A673 (cell line): ENCODE data around the gene EEFSEC. TPM values are rescaled to one million over a fixed set of nuclear protein-coding genes. Genes with fewer than 3 reads are reported as not detected.

Experiments used
- BruUV-seq: library from RNA; stranded (reverse); fragments of 400-500 nt; replicated peaks from 2 replicates; lab custom pipeline; 2021; lab: Mats Ljungman, UMichigan
- CTCF ChIA-PET: fragments of 300-600 bp; sonication (Branson Sonifier 250); formaldehyde crosslinking; loops from one replicate; lab custom pipeline; 2022; ENCODE audit warnings: antibody characterized with exemption; lab: Charles Lee
- POLR2A ChIA-PET: fragments of 300-600 bp; sonication (Branson Sonifier 250); formaldehyde crosslinking; loops from one replicate; lab custom pipeline; 2022; ENCODE audit warnings: antibody characterized with exemption; ENCODE audit not compliant: low non-redundant PET; lab: Charles Lee
- DNase-seq: peaks from one replicate; pipeline ENCODE4 v3.0.0-alpha.2; 2015; ENCODE audit warnings: low spot score
- H3K27ac ChIP-seq: fragments of 200-600 bp; sonication (generic); 2 replicates; pipeline ENCODE4 v1.5.1; 2016; ENCODE audit warnings: mixed run types, low read depth, mild to moderate bottlenecking, mixed read lengths, antibody characterized with exemption, low read length; ENCODE audit not compliant: poor library complexity, severe bottlenecking
- H3K27me3 ChIP-seq: fragments of 200-600 bp; sonication (generic); replicated peaks from 2 replicates; pipeline ENCODE4 v1.6.1; 2017; ENCODE audit warnings: mixed run types, low read depth, mild to moderate bottlenecking, mixed read lengths, antibody characterized with exemption, low read length; ENCODE audit not compliant: insufficient read depth, poor library complexity
- H3K36me3 ChIP-seq: fragments of 200-600 bp; sonication (generic); 2 replicates; pipeline ENCODE4 v1.6.1; 2016; ENCODE audit warnings: mixed run types, mild to moderate bottlenecking, mixed read lengths, antibody characterized with exemption, low read length; ENCODE audit not compliant: insufficient read depth, poor library complexity, severe bottlenecking
- H3K4me1 ChIP-seq: fragments of 200-600 bp; sonication (generic); 2 replicates; pipeline ENCODE4 v1.6.1; 2017; ENCODE audit warnings: mixed run types, mild to moderate bottlenecking, mixed read lengths, antibody characterized with exemption, low read length; ENCODE audit not compliant: insufficient read depth, poor library complexity, severe bottlenecking
- H3K4me3 ChIP-seq: fragments of 200-600 bp; sonication (generic); 2 replicates; pipeline ENCODE4 v1.5.1; 2016; ENCODE audit warnings: low read depth, mixed run types, mild to moderate bottlenecking, mixed read lengths, low read length; ENCODE audit not compliant: poor library complexity, severe bottlenecking
- H3K9me3 ChIP-seq: fragments of 200-600 bp; sonication (generic); 2 replicates; pipeline ENCODE4 v1.6.1; 2016; ENCODE audit warnings: mixed run types, low read depth, mild to moderate bottlenecking, mixed read lengths, antibody characterized with exemption, low read length; ENCODE audit not compliant: poor library complexity, severe bottlenecking
- CTCF ChIP-seq: fragments of 300-800, 200-600 bp; sonication (generic); conservative IDR thresholded peaks from 2 replicates; pipeline ENCODE4 v1.5.1; 2017; ENCODE audit warnings: low read depth, mild to moderate bottlenecking, antibody characterized with exemption, low read length, moderate library complexity, mixed read lengths
- EZH2 ChIP-seq: fragments of 200-600 bp; sonication (generic); IDR thresholded peaks from 2 replicates; pipeline ENCODE4 v1.6.1; 2017; ENCODE audit warnings: borderline replicate concordance, low read depth, mild to moderate bottlenecking, mixed read lengths, antibody characterized with exemption, low read length; ENCODE audit not compliant: poor library complexity, severe bottlenecking
- intact Hi-C: fragments of 100-400 bp; cut with micrococcal nuclease; formaldehyde crosslinking; loops from one replicate; pipeline ENCODE4 v1.10.0; 2022; ENCODE audit not compliant: unreplicated experiment
- total RNA-seq: library from RNA; stranded (reverse); gene quantifications from 2 replicates; pipeline ENCODE4 v1.2.3, GENCODE V29; 2021

EEFSEC gene
- total RNA-seq, 1 experiment from 2014 or later = 19.7 TPM

GRCh38 chr3:128196647-128197046 is 43.4 kb downstream of the EEFSEC start:
- Histone ChIP-seq H3K4me1 (no peaks in the 10 kb centered on the region), H3K9me3 (no peaks in the 10 kb centered on the region), H3K36me3 (no peaks in the 10 kb centered on the region), H3K4me3 (no peak overlapping the region), H3K27me3 (no peaks in the 10 kb centered on the region), H3K27ac (no peak overlapping the region)
- ChIA-PET POLR2A (no interaction called here), CTCF (no interaction called here)
- BruUV-seq = no TSS peak
- TF ChIP-seq EZH2 = no peak
- TF ChIP-seq CTCF = no peak
- intact Hi-C loops = no loop called here
- no peak for DNase-seq

DNA sequence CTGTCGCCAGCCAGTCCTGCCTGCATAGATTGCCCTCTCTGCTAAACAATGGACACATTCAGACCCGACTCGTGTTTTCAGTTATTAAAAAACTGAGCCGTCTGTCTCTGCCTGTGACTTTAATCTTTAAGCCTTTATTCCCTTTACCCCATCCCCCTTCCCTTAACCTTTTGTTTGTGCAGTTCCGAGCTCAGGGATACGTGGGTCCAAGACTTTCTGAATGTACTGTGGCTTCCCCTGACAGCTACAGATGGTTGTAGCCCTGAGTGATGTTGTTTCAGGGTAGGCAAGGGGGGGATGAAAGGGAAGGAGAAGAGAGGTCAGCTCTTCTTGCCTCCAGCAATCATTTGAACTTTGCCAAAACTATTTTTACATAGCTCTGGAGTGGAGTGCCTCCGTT is 44.6 kb downstream of the EEFSEC start:
- no peak overlapping the region for H3K4me3 ChIP-seq
- BruUV-seq = no TSS peak
- POLR2A ChIA-PET = no interaction called here
- DNase-seq = no peak
- CTCF ChIA-PET = no interaction called here
- no peaks in the 10 kb centered on the region for H3K4me1 ChIP-seq
- no peaks in the 10 kb centered on the region for H3K9me3 ChIP-seq
- intact Hi-C loops = no loop called here
- H3K36me3 ChIP-seq = no peaks in the 10 kb centered on the region
- TF ChIP-seq CTCF (no peak), EZH2 (no peak)
- H3K27ac ChIP-seq = no peak overlapping the region
- H3K27me3 ChIP-seq = no peaks in the 10 kb centered on the region

DNA sequence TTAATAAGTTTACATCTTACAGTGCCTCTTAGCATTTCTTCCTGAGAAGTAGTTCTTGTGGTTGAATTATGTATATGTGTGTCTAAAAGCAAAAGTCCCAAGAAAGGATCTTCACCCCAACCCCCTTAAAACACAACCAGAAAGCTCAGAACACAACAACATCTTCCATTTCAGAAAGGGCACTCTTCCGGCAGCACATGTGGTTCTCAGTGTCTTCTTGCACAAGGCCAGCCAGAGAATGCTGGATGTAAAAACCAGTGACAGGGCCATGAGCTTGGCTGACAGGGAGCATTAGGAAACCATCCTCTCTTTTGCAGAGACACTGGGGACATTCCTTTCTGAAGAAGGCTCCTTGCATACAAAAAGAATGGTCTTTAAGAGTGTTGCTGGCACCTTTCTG is 45.0 kb downstream of the EEFSEC start:
- POLR2A ChIA-PET = no interaction called here
- intact Hi-C loops = no loop called here
- no peaks in the 10 kb centered on the region for H3K36me3 ChIP-seq
- H3K4me3 ChIP-seq = no peak overlapping the region
- no peaks in the 10 kb centered on the region for H3K4me1 ChIP-seq
- H3K27ac ChIP-seq = no peak overlapping the region
- no peaks in the 10 kb centered on the region for H3K27me3 ChIP-seq
- BruUV-seq = no TSS peak
- CTCF ChIA-PET = no interaction called here
- TF ChIP-seq CTCF (no peak), EZH2 (no peak)
- DNase-seq = no peak
- no peaks in the 10 kb centered on the region for H3K9me3 ChIP-seq
